ENCODE results near the gene PLP1. TPM values are rescaled to one million over a fixed set of nuclear protein-coding genes. Genes with fewer than 3 reads are reported as not detected.

The PLP1 gene
- total RNA-seq, 4 donors from 2014 or later: 1.2 to 2.2 TPM; not detected in 2

DNA sequence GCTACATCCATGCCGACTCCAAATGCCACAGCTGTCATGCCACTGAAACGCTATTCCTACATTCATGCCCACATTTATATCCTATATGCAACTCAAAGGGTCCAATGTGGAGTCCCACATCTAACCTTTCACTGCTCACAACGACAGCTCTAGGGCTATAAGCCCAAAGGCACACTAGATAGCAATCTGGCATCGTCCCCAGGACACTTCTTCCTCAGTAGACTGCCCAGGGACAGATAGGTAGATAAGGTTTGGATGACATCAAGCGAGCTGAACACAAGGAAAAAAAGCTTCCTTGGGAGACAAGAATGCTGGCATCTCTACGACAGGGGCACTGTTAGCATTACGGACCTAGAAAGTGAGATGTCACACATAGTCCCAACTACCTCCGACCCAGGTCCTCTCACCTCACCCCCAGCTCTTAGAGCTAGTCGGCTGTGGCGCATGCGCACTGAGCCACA is 54.7 kb downstream of the PLP1 start:
- H3K4me1 ChIP-seq: peaks cover 0 to 3% of the 10 kb centered on the region in 2 donors
- H3K4me3 ChIP-seq: peak overlapping the region; percentile 64 to 75 (median 72)
- H3K27me3 ChIP-seq: no peaks in the 10 kb centered on the region
- DNase-seq (no peak), ATAC-seq (peak; percentile 26 to 52)
- intact Hi-C loops (cut with DNase I; ENCODE audit: low total_unique reads) (loop anchor here (2.0 kb wide), 1 partner anchor 145 kb away; the partner anchor contains the start of gene MORF4L2), in situ Hi-C loops (cut with MboI; ENCODE audit: low sequenced_read_pairs in 4 of 4) (loop anchor here in 3 of 4 donors (25.0 kb wide), 2 partner anchors 106 to 306 kb away; no protein-coding TSS in a partner anchor)
- peak overlapping the region; percentile 85 to 90 (median 87) for H3K27ac ChIP-seq
- no peaks in the 10 kb centered on the region for H3K36me3 ChIP-seq
- H3K9me3 ChIP-seq: no peaks in the 10 kb centered on the region
- no peak for TF ChIP-seq POLR2A (IDR thresholded peaks at IDR 0.05)
- TF ChIP-seq, protein P1, sequence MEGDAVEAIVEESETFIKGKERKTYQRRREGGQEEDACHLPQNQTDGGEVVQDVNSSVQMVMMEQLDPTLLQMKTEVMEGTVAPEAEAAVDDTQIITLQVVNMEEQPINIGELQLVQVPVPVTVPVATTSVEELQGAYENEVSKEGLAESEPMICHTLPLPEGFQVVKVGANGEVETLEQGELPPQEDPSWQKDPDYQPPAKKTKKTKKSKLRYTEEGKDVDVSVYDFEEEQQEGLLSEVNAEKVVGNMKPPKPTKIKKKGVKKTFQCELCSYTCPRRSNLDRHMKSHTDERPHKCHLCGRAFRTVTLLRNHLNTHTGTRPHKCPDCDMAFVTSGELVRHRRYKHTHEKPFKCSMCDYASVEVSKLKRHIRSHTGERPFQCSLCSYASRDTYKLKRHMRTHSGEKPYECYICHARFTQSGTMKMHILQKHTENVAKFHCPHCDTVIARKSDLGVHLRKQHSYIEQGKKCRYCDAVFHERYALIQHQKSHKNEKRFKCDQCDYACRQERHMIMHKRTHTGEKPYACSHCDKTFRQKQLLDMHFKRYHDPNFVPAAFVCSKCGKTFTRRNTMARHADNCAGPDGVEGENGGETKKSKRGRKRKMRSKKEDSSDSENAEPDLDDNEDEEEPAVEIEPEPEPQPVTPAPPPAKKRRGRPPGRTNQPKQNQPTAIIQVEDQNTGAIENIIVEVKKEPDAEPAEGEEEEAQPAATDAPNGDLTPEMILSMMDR (IDR thresholded peaks at IDR 0.05 in 4 of 5, conservative IDR thresholded peaks at IDR 0.05 in 1 of 5): no peak

DNA sequence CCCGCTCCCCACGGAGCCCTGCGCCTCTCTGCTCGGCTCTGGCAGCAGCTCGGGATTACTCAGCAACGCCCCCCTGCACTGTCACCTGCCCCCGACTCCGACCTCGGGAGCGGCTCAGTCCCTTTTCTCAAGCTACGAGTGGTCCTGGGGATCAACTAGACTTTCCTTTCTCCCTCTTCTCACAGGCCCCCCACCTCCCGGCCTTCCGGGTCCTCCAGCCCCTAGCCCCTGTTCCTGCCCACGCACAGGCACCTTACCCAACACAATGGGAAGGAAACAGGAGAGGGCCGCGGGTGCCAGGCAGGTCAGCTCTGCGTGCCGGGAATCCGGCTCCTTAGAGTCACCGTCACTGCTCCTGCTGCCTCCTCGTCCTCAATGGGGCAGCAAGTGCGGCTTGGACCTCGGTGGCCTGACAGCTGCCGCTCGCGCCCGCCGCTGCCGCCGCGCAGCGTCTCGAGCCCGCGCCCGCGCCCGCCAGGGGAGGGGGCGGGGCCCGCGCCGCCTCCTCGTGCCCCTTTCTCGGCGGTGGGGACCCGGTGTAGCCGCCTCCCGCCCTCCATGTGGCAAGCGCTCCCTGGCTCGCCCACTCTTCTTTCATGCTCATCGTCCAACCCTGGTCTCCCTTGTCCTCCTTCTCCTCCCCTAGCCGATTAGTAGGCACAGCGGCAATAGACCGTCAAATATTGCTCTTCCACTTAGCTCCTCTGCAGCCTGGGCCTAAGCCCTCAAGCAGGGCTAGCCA is 55.3 kb downstream of the PLP1 start, which contains the start of gene RAB9B:
RAB9B (minus strand) TSS at position 455 of the 742 bp plus-strand sequence. CDS start 6,473 bp downstream, outside the sequence.
- TF ChIP-seq, protein P1 (IDR thresholded peaks at IDR 0.05 in 4 of 5, conservative IDR thresholded peaks at IDR 0.05 in 1 of 5): no peak
- peak in 1 of 2 donors; percentile 29 for TF ChIP-seq POLR2A (IDR thresholded peaks at IDR 0.05)
- ATAC-seq: peak; percentile 88 to 91
- in situ Hi-C loops (cut with MboI; ENCODE audit: low sequenced_read_pairs in 4 of 4): loop anchor here in 3 of 4 donors (25.0 kb wide), 2 partner anchors 105 to 305 kb away; no protein-coding TSS in a partner anchor
- Histone ChIP-seq H3K36me3 (no peaks in the 10 kb centered on the region), H3K27me3 (no peaks in the 10 kb centered on the region), H3K4me3 (peak within 1 kb of the TSS; percentile 64 to 75 (median 72)), H3K9me3 (no peaks in the 10 kb centered on the region), H3K4me1 (peaks cover 0 to 3% of the 10 kb centered on the region in 2 donors), H3K27ac (peak within 1 kb of the TSS; percentile 85 to 90 (median 87))
- peak; percentile 32 to 63 for DNase-seq
- intact Hi-C loops (cut with DNase I; ENCODE audit: low total_unique reads): loop anchor here (2.0 kb wide), 1 partner anchor 145 kb away; the partner anchor contains the start of gene MORF4L2

DNA sequence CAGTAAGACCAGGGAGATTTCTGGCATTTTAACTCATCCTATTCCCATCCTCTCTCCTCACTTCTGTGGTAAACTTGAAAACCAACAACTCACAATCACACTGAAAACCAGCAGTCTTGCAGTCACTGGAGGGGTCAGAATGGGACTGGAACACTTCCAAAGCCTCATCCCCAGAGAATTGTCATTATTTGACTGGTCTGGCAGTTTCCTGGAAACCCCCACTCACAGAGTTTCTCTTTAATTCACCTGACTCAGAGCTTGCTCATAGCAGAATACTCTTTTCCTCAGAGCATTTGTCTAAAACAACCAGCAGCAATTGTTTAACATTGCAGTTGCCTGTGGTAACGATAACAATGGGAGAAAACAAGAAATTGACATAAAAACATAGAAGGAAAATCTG is 62.8 kb downstream of the PLP1 start:
- TF ChIP-seq, protein P1 (IDR thresholded peaks at IDR 0.05 in 4 of 5, conservative IDR thresholded peaks at IDR 0.05 in 1 of 5): no peak
- TF ChIP-seq POLR2A (IDR thresholded peaks at IDR 0.05): no peak
- Histone ChIP-seq H3K27me3 (no peaks in the 10 kb centered on the region), H3K9me3 (no peaks in the 10 kb centered on the region), H3K4me1 (no peaks in the 10 kb centered on the region), H3K36me3 (no peaks in the 10 kb centered on the region), H3K4me3 (no peak overlapping the region), H3K27ac (no peak overlapping the region)
- DNase-seq (no peak), ATAC-seq (no peak)
- intact Hi-C loops (cut with DNase I; ENCODE audit: low total_unique reads): no loop called here
- in situ Hi-C loops (cut with MboI; ENCODE audit: low sequenced_read_pairs in 4 of 4): loop anchor here in 3 of 4 donors (25.0 kb wide), 2 partner anchors 98 to 298 kb away; no protein-coding TSS in a partner anchor

Other genes with a start within 250 kb of the PLP1 start
- 10 to 100 TPM; 21.1 to 30.5 (median 28.2) TPM for gene TCEAL4, start 191.3 kb upstream of the PLP1 start, total RNA-seq
- 1 to 10 TPM; 5.0 to 9.2 (median 7.1) TPM for gene TCEAL3, start 168.9 kb upstream of the PLP1 start, total RNA-seq
- gene TCEAL1, start 147.9 kb upstream of the PLP1 start, total RNA-seq: 10 to 100 TPM; 35.7 to 54.6 (median 46.5) TPM
- 100 to 1,000 TPM; 190 to 317 (median 213) TPM for gene MORF4L2, start 90.1 kb upstream of the PLP1 start, total RNA-seq
- gene TMEM31, start 65.9 kb upstream of the PLP1 start, total RNA-seq: not detected
- gene RAB9B, start 55.4 kb downstream of the PLP1 start, total RNA-seq: 1 to 10 TPM; 1.8 to 5.7 (median 4.7) TPM
- not detected for gene TMSB15B, start 185.8 kb downstream of the PLP1 start, total RNA-seq
- gene H2BW1, start 236.9 kb downstream of the PLP1 start, total RNA-seq: not detected

Measured in gastrocnemius medialis (tissue), 4 donors.